Measurements from ENCODE around the gene SERPINI2. TPM values are rescaled to one million over a fixed set of nuclear protein-coding genes. Genes with fewer than 3 reads are reported as not detected.
"Not testable (repeated sequence)": the region's sequence is repeated elsewhere in the genome, so short reads cannot be mapped to it uniquely, and the experiment has no call there.

Gene SERPINI2
- total RNA-seq, 2 experiments from 2014 or later, result not detected

DNA sequence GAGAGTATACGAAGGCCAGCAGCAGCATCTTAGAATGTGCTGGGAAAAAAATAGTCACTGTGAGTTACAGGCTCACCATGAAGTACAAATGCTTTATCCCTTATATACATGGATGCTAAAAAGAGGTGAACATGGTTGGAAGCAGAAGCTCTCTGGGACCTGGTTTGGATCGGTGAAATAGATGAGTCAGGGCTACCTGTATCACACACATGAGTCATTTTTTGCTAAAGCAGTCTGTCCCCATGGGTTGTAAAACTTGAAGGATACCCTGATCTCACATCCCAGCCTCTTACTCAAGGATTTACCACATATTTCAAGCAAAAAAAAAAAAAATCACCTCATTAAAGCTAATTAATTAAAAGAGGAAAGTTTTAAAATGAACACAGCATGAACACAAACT is 6.9 kb upstream of the SERPINI2 start:
- Mint-ChIP-seq H3K36me3 (no peaks in the 10 kb centered on the region), H3K27ac (no peak overlapping the region), H3K4me3 (no peak overlapping the region), H3K9me3 (ENCODE audit: low read depth) (no peaks in the 10 kb centered on the region), H3K27me3 (no peaks in the 10 kb centered on the region), H3K4me1 (peaks cover 2% of the 10 kb centered on the region)
- no peak for DNase-seq
- CTCF ChIA-PET, result no interaction called here
- no peak for ATAC-seq

DNA sequence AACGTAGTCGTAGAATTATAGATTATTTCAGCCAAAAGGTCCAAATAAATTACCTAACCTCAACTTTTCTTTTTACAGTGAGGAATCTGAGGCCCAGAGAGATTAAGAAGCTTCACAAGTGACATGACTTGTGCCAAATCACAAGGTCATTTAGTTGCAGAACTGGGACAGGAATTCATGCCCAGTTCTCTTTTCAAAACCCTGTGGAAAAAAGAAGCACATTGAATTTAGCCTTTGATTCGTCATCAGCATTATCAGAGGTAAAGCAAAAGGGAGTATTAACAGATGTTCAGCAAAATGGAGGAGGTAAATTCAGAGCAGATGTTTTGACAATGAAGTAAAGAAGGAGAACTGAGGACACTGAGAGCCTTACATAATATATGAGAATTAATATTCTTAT is 4.5 kb downstream of the SERPINI2 start:
- H3K36me3 Mint-ChIP-seq, result no peaks in the 10 kb centered on the region
- H3K4me3 Mint-ChIP-seq, result no peak overlapping the region
- H3K27me3 Mint-ChIP-seq, result no peaks in the 10 kb centered on the region
- no peaks in the 10 kb centered on the region for H3K9me3 Mint-ChIP-seq (ENCODE audit: low read depth)
- H3K4me1 Mint-ChIP-seq, result no peaks in the 10 kb centered on the region
- DNase-seq (no peak), ATAC-seq (no peak)
- H3K27ac Mint-ChIP-seq, result no peak overlapping the region
- CTCF ChIA-PET, result no interaction called here

DNA sequence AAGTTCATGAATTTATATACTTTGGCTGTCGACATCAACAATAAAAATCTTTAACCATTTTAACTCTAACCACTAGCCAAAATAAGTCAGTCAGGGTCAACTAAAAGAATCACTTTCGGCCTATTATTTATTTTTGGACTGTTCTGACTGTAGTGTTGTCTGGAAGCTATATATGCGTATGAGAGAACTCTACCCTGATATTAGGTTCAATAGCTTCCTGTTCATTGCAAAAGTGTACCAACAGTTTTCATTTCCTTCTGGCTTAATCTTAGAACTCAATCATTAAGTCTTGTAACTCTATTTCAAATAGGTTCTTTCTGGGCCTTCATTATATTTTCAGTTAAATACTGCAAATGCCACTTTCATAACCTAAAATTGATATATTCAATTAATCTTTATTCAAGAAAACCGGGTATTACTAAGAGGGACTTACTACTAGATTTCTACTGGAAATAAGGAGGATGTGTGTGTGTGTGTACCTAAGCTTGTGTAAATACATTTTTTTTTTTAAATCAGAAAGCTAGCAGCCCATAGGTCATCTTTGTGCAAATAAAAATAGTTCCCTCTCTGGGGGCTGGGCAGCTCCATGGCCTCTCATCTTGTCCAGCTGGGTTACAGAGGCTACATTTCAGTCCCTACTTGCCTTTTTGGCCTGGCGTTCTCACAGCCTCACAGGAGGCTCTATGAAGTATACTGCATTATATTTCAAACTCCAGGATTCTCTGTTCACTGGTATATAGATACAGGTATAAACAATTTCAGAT is 5.8 kb downstream of the SERPINI2 start:
- no peak for DNase-seq
- no peaks in the 10 kb centered on the region for H3K27me3 Mint-ChIP-seq
- CTCF ChIA-PET, result no interaction called here
- no peaks in the 10 kb centered on the region for H3K36me3 Mint-ChIP-seq
- H3K4me1 Mint-ChIP-seq, result no peaks in the 10 kb centered on the region
- no peak for ATAC-seq
- no peak overlapping the region for H3K27ac Mint-ChIP-seq
- no peak overlapping the region for H3K4me3 Mint-ChIP-seq
- H3K9me3 Mint-ChIP-seq (ENCODE audit: low read depth), result no peaks in the 10 kb centered on the region

DNA sequence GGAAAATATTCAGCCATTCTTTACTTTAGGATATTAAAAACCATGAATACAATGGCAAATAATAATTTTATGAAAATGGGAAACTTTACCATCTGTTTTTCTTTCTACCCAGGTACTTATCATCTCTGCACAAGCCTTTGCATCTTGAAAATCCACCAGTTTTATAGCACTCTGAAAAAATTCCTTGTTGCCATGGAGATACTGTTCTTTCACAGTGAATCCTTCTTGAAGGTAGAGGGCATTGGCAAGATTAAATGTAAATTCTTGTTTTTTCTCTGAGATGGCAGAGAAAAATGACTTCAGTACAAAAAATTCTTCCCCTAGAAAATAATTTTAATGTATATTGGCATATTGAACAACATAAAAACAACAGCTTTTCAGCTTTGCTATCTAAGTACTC is 6.9 kb downstream of the SERPINI2 start:
- no peaks in the 10 kb centered on the region for H3K27me3 Mint-ChIP-seq
- CTCF ChIA-PET, result no interaction called here
- no peak overlapping the region for H3K4me3 Mint-ChIP-seq
- H3K27ac Mint-ChIP-seq, result no peak overlapping the region
- no peak for DNase-seq
- no peaks in the 10 kb centered on the region for H3K36me3 Mint-ChIP-seq
- no peaks in the 10 kb centered on the region for H3K9me3 Mint-ChIP-seq (ENCODE audit: low read depth)
- no peak for ATAC-seq
- H3K4me1 Mint-ChIP-seq, result no peaks in the 10 kb centered on the region

DNA sequence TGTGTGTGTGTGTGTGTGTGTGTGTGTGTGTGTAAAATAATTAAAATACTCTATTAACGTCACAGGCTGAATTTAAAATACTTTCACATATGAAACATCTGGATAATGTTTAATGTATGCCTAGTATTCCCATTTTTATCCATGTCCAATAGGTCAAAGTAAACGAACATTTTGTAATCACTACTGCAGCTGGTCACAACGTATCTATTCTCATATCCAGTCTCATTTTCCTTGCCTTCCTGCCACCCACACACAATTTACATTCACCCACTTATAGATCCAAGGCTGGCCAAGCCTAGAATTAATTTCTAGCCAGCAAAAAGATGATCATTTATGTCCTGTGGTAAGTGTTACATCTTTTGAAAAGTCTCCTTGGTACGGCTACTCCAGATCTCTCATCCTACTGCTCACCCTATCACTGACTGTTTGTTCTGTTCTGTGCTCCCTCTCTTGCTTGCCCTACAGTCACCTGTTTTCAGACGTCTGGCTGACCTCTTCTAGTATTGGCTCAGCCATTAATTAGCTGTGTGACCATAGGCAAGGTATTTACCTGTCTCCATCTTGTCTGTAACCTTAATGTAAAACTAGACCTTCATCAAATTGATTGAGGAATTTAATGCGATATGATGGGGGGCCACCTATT is 17.6 kb downstream of the SERPINI2 start:
- Mint-ChIP-seq H3K27ac (no peak overlapping the region), H3K4me3 (no peak overlapping the region)
- CTCF ChIA-PET, result no interaction called here

DNA sequence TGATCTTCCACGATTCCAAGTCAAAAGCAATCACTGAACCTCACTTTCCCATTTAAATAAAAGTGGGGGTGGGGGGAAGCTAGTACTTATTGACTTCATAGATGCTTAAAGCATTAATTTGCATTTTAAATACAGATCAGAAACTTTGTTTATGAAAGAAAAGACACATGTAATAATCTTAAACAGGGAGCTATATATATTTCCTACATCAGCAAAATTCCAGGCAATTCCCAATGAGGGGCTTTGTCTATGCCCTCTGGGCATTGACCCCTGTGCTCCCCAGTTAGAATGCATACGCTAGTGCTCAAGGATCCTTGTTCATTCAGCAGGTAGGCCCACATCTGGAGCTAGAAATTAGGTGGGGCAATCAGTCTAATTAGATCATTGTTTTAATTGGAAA is 20.0 kb downstream of the SERPINI2 start:
- Mint-ChIP-seq H3K27ac (no peak overlapping the region), H3K27me3 (no peaks in the 10 kb centered on the region), H3K9me3 (ENCODE audit: low read depth) (no peaks in the 10 kb centered on the region), H3K36me3 (no peaks in the 10 kb centered on the region), H3K4me1 (no peaks in the 10 kb centered on the region), H3K4me3 (no peak overlapping the region)
- ATAC-seq, result no peak
- DNase-seq, result no peak
- CTCF ChIA-PET, result no interaction called here

More for the DNA sequence above, 17.6 kb downstream of the SERPINI2 start:
- no peaks in the 10 kb centered on the region for H3K9me3 Mint-ChIP-seq (ENCODE audit: low read depth)
- no peaks in the 10 kb centered on the region for H3K27me3 Mint-ChIP-seq
- no peak for ATAC-seq
- no peaks in the 10 kb centered on the region for H3K36me3 Mint-ChIP-seq
- no peaks in the 10 kb centered on the region for H3K4me1 Mint-ChIP-seq
- DNase-seq, result no peak

DNA sequence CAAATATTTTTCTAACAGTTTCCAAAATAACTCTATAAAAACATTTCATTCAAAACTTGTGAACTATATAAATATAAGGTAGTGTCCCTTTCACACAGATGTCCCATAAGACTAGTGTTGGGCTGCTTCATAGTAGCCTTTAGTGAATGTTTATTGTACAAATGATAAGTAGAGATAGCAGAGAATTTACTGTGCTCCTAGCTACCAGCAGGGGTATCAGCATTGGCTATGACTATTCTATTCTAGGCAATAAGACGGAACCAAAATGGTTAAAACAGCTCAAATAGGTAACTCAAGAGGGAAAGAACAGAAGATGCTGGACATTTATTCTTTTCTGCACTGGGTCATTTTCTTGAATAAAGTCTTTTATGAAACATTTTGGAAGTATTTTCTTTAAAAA is 22.6 kb downstream of the SERPINI2 start:
- Mint-ChIP-seq H3K4me1 (no peaks in the 10 kb centered on the region), H3K36me3 (no peaks in the 10 kb centered on the region), H3K9me3 (ENCODE audit: low read depth) (no peaks in the 10 kb centered on the region), H3K4me3 (no peak overlapping the region), H3K27ac (no peak overlapping the region), H3K27me3 (no peaks in the 10 kb centered on the region)
- ATAC-seq, result no peak
- DNase-seq, result no peak
- CTCF ChIA-PET, result no interaction called here

DNA sequence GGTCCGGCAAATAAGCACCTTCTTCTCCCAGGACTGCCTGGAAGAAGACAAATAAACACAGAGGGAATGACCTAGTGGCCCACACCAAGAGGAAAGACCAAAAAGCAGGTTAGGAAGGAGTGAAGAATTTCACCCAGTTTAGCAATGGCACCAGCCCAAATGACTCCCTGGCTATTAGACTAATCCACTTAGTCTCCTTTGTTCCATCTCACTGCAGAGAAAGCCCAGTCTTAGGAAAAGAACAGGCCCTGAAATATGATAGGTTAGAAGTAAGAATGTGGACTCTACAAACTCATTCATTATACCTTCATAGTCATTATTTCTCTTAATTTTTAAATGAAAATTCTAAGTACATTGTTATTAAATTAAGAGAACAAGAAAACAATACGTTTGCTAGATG is 23.2 kb downstream of the SERPINI2 start:
- Mint-ChIP-seq H3K36me3 (no peaks in the 10 kb centered on the region), H3K4me1 (no peaks in the 10 kb centered on the region), H3K27me3 (no peaks in the 10 kb centered on the region), H3K4me3 (no peak overlapping the region), H3K9me3 (ENCODE audit: low read depth) (no peaks in the 10 kb centered on the region), H3K27ac (no peak overlapping the region)
- ATAC-seq (no peak), DNase-seq (no peak)
- CTCF ChIA-PET, result no interaction called here

DNA sequence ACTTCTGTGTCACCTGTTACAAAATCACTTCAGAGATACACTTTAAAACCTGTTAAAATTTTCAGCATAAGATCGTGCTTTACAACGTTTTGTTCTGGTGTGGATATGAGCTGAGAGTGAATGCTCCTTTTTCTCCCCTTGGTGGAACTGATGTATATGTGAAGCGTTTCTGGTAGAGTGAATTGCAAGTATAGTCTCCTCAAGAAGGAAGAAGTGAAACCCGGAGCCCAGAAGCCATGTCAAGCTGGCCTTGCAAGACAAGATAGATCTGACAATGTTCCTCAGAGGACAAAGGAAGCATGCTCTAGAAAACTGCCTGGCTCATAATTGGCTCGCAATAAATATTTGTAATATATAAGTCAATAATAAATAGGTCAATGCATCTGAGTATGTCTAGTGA is 23.6 kb downstream of the SERPINI2 start:
- no peak overlapping the region for H3K4me3 Mint-ChIP-seq
- CTCF ChIA-PET, result no interaction called here
- no peak overlapping the region for H3K27ac Mint-ChIP-seq
- H3K9me3 Mint-ChIP-seq (ENCODE audit: low read depth), result no peaks in the 10 kb centered on the region
- no peaks in the 10 kb centered on the region for H3K4me1 Mint-ChIP-seq
- DNase-seq, result no peak
- H3K36me3 Mint-ChIP-seq, result no peaks in the 10 kb centered on the region
- no peak for ATAC-seq
- H3K27me3 Mint-ChIP-seq, result no peaks in the 10 kb centered on the region

DNA sequence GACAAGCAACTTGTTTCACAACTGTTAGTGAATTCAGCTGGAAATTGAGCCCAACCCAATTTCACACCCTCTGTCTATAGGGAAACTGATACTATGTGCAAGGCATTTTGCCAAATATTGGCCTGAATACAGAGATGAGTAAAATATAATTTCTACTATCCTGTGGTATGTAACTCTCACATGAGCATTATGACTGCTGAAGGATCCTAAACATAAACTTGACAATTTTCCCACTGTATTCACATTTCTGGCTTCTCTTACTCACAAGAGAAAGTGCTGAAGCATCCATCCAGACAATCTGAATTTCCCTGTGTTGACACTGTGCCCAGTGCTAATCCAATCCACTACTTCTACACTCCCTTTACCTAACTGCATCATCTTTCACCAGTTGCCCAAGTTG is 28.4 kb downstream of the SERPINI2 start:
- Mint-ChIP-seq H3K4me1 (no peaks in the 10 kb centered on the region), H3K36me3 (no peaks in the 10 kb centered on the region), H3K9me3 (ENCODE audit: low read depth) (no peaks in the 10 kb centered on the region), H3K27me3 (no peaks in the 10 kb centered on the region), H3K4me3 (no peak overlapping the region), H3K27ac (no peak overlapping the region)
- ATAC-seq (no peak), DNase-seq (no peak)
- CTCF ChIA-PET, result no interaction called here

DNA sequence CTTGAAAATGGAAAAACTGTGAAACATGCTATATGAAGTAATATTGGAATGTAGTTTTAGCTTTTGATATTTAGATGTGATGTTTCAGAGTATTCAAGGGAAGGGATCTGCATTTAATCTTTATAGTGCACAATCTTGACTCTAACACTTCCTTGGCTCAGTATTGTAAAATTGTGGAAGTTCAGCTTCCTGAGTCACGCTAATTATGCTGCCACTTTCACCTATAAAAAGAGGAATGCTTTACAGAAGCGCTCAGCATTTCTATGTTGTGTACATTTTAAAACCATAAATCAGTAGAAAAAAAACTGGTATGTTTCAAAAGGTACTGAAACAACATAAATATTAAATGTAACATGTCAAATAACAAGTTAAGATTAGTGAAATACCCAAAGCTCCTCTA is 32.6 kb downstream of the SERPINI2 start:
- no peak for DNase-seq
- H3K27me3 Mint-ChIP-seq, result no peaks in the 10 kb centered on the region
- no peak for ATAC-seq
- H3K9me3 Mint-ChIP-seq (ENCODE audit: low read depth), result no peaks in the 10 kb centered on the region
- H3K4me3 Mint-ChIP-seq, result no peak overlapping the region
- CTCF ChIA-PET, result no interaction called here
- no peaks in the 10 kb centered on the region for H3K36me3 Mint-ChIP-seq
- no peaks in the 10 kb centered on the region for H3K4me1 Mint-ChIP-seq
- no peak overlapping the region for H3K27ac Mint-ChIP-seq

DNA sequence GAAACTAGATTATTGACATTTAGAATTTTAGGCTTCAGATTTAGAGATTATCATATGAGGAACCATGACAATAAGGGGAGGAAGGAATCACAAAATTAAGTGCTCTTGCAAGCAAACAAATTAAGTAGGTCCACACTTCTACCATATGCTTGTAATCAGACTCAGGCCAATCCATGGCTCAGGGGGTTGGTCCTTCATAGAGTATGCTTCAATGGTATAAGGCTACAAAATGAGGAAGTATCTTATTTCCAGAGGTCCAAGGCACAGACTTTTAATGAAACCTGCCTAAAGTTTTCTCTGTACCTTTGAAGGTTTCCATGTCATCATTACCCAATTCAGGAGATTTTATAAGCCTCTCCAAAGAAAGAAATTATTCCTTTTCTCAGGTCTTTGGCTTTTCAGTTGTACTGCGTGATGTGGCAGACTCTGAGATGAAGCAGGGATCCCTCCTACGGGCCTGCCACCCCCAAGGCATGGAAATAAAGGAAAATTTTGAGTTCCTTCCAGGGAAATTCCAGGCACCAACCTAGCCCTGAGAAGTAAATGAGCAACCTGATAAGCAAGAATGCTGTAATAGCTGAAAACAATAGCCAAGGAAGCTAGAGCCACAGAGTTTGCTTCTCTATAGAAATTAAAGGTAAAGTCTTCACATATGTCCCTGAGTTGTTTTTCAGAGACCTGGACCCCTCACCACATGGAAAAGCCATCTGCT is 36.3 kb downstream of the SERPINI2 start:
- Mint-ChIP-seq H3K36me3 (no peaks in the 10 kb centered on the region), H3K9me3 (ENCODE audit: low read depth) (no peaks in the 10 kb centered on the region), H3K27ac (no peak overlapping the region), H3K4me1 (no peaks in the 10 kb centered on the region), H3K4me3 (no peak overlapping the region), H3K27me3 (no peaks in the 10 kb centered on the region)
- DNase-seq (no peak), ATAC-seq (no peak)
- CTCF ChIA-PET, result no interaction called here

DNA sequence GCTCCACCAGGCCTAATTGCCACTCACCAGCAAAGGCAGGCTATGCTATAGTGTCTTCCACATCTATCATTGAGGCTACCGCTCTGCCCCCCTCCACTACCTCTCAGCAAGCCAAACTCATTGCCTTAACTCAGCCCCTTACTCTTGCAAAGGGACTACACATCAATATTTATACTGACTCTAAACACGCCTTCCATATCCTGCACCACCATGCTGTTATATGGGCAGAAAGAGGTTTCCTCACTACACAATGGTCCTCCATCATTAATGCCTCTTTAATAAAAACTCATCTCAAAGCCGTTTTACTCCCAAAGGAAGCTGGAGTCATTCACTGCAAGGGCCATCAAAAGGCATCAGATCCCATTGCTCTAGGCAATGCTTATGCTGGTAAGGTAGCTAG is 46.9 kb downstream of the SERPINI2 start:
- H3K27ac Mint-ChIP-seq; H3K9me3 Mint-ChIP-seq (ENCODE audit: low read depth); H3K4me1 Mint-ChIP-seq; CTCF ChIA-PET; DNase-seq; ATAC-seq; H3K4me3 Mint-ChIP-seq; H3K36me3 Mint-ChIP-seq; H3K27me3 Mint-ChIP-seq: not testable (repeated sequence)

DNA sequence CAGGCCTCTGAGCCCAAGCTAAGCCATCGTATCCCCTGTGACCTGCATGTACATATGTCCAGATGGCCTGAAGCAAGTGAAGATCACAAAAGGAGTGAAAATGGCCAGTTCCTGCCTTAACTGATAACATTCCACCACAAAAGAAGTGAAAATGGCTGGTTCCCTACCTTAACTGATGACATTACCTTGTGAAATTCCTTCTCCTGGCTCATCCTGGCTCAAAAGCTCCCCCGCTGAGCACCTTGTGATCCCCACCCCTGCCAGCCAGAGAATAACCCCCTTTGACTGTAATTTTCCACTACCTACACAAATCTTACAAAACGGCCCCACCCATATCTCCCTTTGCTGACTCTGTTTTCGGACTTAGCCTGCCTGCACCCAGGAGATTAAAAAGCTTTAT is 51.4 kb downstream of the SERPINI2 start:
- DNase-seq; H3K27me3 Mint-ChIP-seq; H3K27ac Mint-ChIP-seq; H3K36me3 Mint-ChIP-seq; CTCF ChIA-PET; ATAC-seq; H3K4me3 Mint-ChIP-seq; H3K9me3 Mint-ChIP-seq (ENCODE audit: low read depth); H3K4me1 Mint-ChIP-seq: not testable (repeated sequence)
